Panc1 (cell line): ENCODE measurements around the gene CSMD2. TPM values are rescaled to one million over a fixed set of nuclear protein-coding genes. Genes with fewer than 3 reads are reported as not detected.

Experiments used
- ATAC-seq: fragments of 200-7000 bp; cut with Tn5 transposase; 2 replicates; pipeline ENCODE4 v1.9.1; 2020; ENCODE audit warnings: mild to moderate bottlenecking, moderate library complexity
- BruUV-seq: library from RNA; stranded (reverse); fragments of 400-500 nt; replicated peaks from 2 replicates; lab custom pipeline; 2021; lab: Mats Ljungman, UMichigan
- CTCF ChIA-PET: fragments of 300-600 bp; sonication (Branson Sonifier 250); formaldehyde crosslinking; loops from one replicate; lab custom pipeline; 2022; ENCODE audit warnings: antibody characterized with exemption; lab: Charles Lee
- POLR2A ChIA-PET: fragments of 300-600 bp; sonication (Branson Sonifier 250); formaldehyde crosslinking; loops from one replicate; lab custom pipeline; 2022; ENCODE audit warnings: antibody characterized with exemption; lab: Charles Lee
- DNase-seq: peaks from one replicate; pipeline ENCODE4 v3.0.0-alpha.2; 2010; ENCODE audit warnings: low read depth, low spot score
- H3K27ac ChIP-seq: 2 replicates; pipeline ENCODE4 v1.5.1; 2011; ENCODE audit warnings: mild to moderate bottlenecking, low read length, inconsistent platforms
- H3K27me3 ChIP-seq: fragments of 200-500 bp; sonication (Bioruptor generic); 2 replicates; pipeline ENCODE4 v1.6.0; 2014; ENCODE audit warnings: low read length, inconsistent platforms; ENCODE audit not compliant: control insufficient read depth, insufficient read depth
- H3K36me3 ChIP-seq: fragments of 200-500 bp; sonication (Bioruptor generic); 2 replicates; pipeline ENCODE4 v1.5.1; 2014; ENCODE audit warnings: inconsistent platforms, mild to moderate bottlenecking, low read length, moderate library complexity; ENCODE audit not compliant: control insufficient read depth, insufficient read depth
- H3K4me1 ChIP-seq: 2 replicates; pipeline ENCODE4 v1.5.1; 2011; ENCODE audit warnings: inconsistent platforms, mild to moderate bottlenecking, low read length, moderate library complexity; ENCODE audit not compliant: control insufficient read depth, insufficient read depth
- H3K4me3 ChIP-seq, 2 experiments: 2 replicates each; pipeline ENCODE4 v1.5.1; 2011 to 2012; ENCODE audit warnings: low read depth in 2 of 2, low read length in 2 of 2, mild to moderate bottlenecking in 2 of 2, inconsistent platforms in 1 of 2, moderate library complexity in 1 of 2
- H3K9me3 ChIP-seq: fragments of 200-500 bp; sonication (Bioruptor generic); 2 replicates; pipeline ENCODE4 v1.5.1; 2014; ENCODE audit warnings: low read depth, mild to moderate bottlenecking, inconsistent platforms, low read length, moderate library complexity; ENCODE audit not compliant: control insufficient read depth, insufficient read depth
- CTCF ChIP-seq: fragments of 450-650 bp; IDR thresholded peaks from 2 replicates; pipeline ENCODE4 v1.5.1; 2017; ENCODE audit warnings: mild to moderate bottlenecking
- POLR2AphosphoS5 ChIP-seq: IDR thresholded peaks from 2 replicates; pipeline ENCODE4 v1.6.1; 2012; ENCODE audit warnings: mild to moderate bottlenecking, low read depth, low read length, moderate library complexity
- REST ChIP-seq, 2 experiments: IDR thresholded peaks; 2 replicates each; pipeline ENCODE4 v1.6.1; 2011 to 2012; ENCODE audit warnings: low read depth in 2 of 2, control low read depth in 1 of 2, low read length in 1 of 2, mild to moderate bottlenecking in 1 of 2, moderate library complexity in 1 of 2; ENCODE audit not compliant: insufficient read depth in 1 of 2
- SIN3A ChIP-seq: IDR thresholded peaks from 2 replicates; pipeline ENCODE4 v1.6.1; 2012; ENCODE audit warnings: low read depth, mild to moderate bottlenecking, low read length, moderate library complexity, borderline replicate concordance; ENCODE audit not compliant: insufficient read depth
- TCF7L2 ChIP-seq: IDR thresholded peaks from 2 replicates; pipeline ENCODE4 v1.6.1; 2011; ENCODE audit warnings: mild to moderate bottlenecking, low read depth, low read length, inconsistent platforms
- in situ Hi-C: cut with HindIII; loops from 2 replicates; pipeline ENCODE4 v1.10.0; 2016; ENCODE audit warnings: low sequenced_read_pairs, low pct_unique_long_range_greater_than_20kb
- intact Hi-C: fragments of 100-400 bp; cut with micrococcal nuclease; formaldehyde crosslinking; loops from one replicate; pipeline ENCODE4 v1.10.0; 2022; ENCODE audit not compliant: unreplicated experiment
- total RNA-seq: library from RNA; stranded (reverse); gene quantifications from one replicate; pipeline ENCODE4 v1.2.1, GENCODE V29; 2021; ENCODE audit not compliant: unreplicated experiment

CSMD2 gene
- total RNA-seq, 1 experiment from 2014 or later, result not detected

- ATAC-seq (no peak), DNase-seq (no peak)
- ChIA-PET CTCF (no interaction called here), POLR2A (no interaction called here)
- intact Hi-C loops (no loop called here), in situ Hi-C loops (no loop called here)
- Histone ChIP-seq H3K27me3 (peaks cover 2% of the 10 kb centered on the region; the same call in 1 of the 2 replicates), H3K9me3 (no peaks in the 10 kb centered on the region), H3K4me1 (no peaks in the 10 kb centered on the region), H3K36me3 (no peaks in the 10 kb centered on the region), H3K4me3 (no peak overlapping the region), H3K27ac (no peak overlapping the region)
- BruUV-seq, result no TSS peak
- TF ChIP-seq SIN3A (no peak), REST (IDR thresholded peaks at IDR 0.05; ENCODE audit: insufficient read depth in 1 of 2, low read depth in 2 of 2, low read length in 1 of 2) (no peak), CTCF (no peak), TCF7L2 (no peak), POLR2AphosphoS5 (no peak)
Measured at GRCh38 chr1:33825506-33825905, 339.5 kb downstream of the CSMD2 start.

GRCh38 chr1:33824971-33825370 lies 340.1 kb downstream of the CSMD2 start:
- H3K9me3 ChIP-seq, result no peaks in the 10 kb centered on the region
- BruUV-seq, result no TSS peak
- H3K4me1 ChIP-seq, result no peaks in the 10 kb centered on the region
- in situ Hi-C loops (no loop called here), intact Hi-C loops (no loop called here)
- CTCF ChIA-PET, result no interaction called here
- H3K27me3 ChIP-seq, result peaks cover 2% of the 10 kb centered on the region; the same call in 1 of the 2 replicates
- H3K36me3 ChIP-seq, result no peaks in the 10 kb centered on the region
- no peak overlapping the region for H3K27ac ChIP-seq
- POLR2A ChIA-PET, result no interaction called here
- no peak for TF ChIP-seq REST (IDR thresholded peaks at IDR 0.05; ENCODE audit: insufficient read depth in 1 of 2, low read depth in 2 of 2, low read length in 1 of 2)
- DNase-seq, result no peak
- no peak for ATAC-seq
- no peak overlapping the region for H3K4me3 ChIP-seq
